AG09319 (cell line): ENCODE data around the gene DAPK3.
A peak's percentile ranks its signal among the peaks of the same experiment; 100 is the strongest.
"Not testable (repeated sequence)": the region's sequence is repeated elsewhere in the genome, so short reads cannot be mapped to it uniquely, and the experiment has no call there.

ENCODE experiments used
- DNase-seq: peaks from one replicate; pipeline ENCODE4 v3.0.0-alpha.2; 2010; ENCODE audit warnings: low read depth; ENCODE audit errors: extremely low read depth
- CTCF ChIP-seq: IDR thresholded peaks from 2 replicates; pipeline ENCODE4 v1.5.1; 2011; ENCODE audit warnings: low read depth, mild to moderate bottlenecking, inconsistent platforms, low read length, moderate library complexity

Gene DAPK3

GRCh38 chr19:4009990-4010807 is 39.3 kb upstream of the DAPK3 start:
- TF ChIP-seq CTCF, result no peak
- no peak for DNase-seq

- TF ChIP-seq CTCF, result no peak
These were observed 37.1 kb upstream of the DAPK3 start for GRCh38 chr19:4007836-4008539.

GRCh38 chr19:4007021-4007835 is 36.3 kb upstream of the DAPK3 start, which contains the start of gene PIAS4:
Gene PIAS4 (plus strand): TSS chr19:4007736. CDS start chr19:4007761, 25 bp downstream.
- TF ChIP-seq CTCF, result no peak
- peak; percentile 82 for DNase-seq

More at GRCh38 chr19:4007836-4008539, 37.1 kb upstream of the DAPK3 start:
- DNase-seq, result no peak

- DNase-seq, result not testable (repeated sequence)
These were observed 34.5 kb upstream of the DAPK3 start for GRCh38 chr19:4005436-4005835.

- not testable (repeated sequence) for DNase-seq
These were observed 29.9 kb upstream of the DAPK3 start for GRCh38 chr19:4000798-4001197.

GRCh38 chr19:3998667-3999412 is 27.9 kb upstream of the DAPK3 start:
- DNase-seq, result not testable (repeated sequence)

GRCh38 chr19:3995607-3996006 is 24.7 kb upstream of the DAPK3 start:
- no peak for DNase-seq
- TF ChIP-seq CTCF, result no peak

- DNase-seq, result no peak
- TF ChIP-seq CTCF, result no peak
These were observed 19.9 kb upstream of the DAPK3 start for GRCh38 chr19:3990815-3991117.
